Stimulated activated CD8-positive, alpha-beta memory T cell treated with anti-CD3 and anti-CD28 coated beads, Interleukin-12 subunit alpha, Interleukin-12 subunit beta, amount 100 ng/mL, for 4 hours (primary cell): Measurements from ENCODE around the gene WDR33.

Experiments used
- DNase-seq: peaks from one replicate; pipeline ENCODE4 v3.0.0-alpha.2; 2020; ENCODE audit warnings: low read depth

WDR33 gene

DNA sequence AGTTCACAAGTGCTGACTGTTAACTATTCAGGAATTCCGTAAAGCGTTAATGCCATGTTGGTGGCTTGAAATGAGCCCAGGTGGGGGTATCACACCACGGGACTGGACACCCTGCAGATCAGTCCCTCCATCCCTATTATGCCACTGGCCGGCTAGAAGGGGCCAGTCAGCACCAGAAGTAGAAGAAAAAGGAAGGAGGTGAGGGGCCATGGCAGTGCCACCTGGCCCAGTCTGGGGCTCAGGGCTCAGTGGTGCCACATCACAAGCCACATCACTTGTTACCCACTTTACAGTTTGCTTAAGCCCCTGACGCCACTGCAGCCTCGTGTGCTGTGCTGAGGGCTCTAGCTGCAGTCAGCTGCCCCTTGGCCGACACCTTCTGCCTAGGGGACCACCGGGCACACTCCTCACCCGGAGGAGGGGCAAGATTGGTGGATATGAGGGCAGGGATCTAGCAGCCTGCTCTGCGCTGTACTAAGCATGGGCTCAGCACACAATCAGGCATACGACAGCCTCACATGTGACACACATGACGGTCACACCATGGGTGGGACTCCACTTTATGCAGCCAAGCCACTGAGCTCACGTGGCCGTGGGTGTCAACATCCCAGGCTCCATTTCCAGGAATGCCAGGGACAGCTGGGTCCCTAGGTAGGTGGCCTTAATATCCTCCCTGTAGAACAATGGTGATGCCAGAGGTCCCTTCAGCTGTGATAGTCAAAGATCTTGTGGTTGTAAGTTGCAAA lies 139.2 kb downstream of the WDR33 start:
- DNase-seq, result no peak

GRCh38 chr2:127670957-127671290 lies 140.0 kb downstream of the WDR33 start:
- DNase-seq, result no peak

GRCh38 chr2:127670055-127670956 lies 140.7 kb downstream of the WDR33 start:
- DNase-seq, result no peak

DNA sequence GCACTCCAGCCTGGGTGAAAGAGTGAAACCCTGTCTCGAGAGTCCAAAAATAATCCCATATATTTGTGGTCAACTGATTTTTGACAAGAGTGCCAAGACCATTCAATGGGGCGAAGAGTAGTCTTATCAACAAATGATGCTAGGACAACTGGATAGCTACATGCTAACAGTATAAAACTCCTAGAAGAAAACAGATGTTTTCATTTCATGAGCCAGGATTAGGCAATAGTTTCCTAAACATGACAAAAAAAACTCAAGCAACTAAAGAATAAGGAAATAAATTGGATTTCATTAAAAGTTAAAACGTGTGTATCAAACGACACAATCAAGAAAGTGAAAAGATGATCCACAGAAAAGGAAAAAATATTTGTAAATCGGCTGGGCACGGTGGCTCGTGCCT lies 141.9 kb downstream of the WDR33 start:
- no peak for DNase-seq

DNA sequence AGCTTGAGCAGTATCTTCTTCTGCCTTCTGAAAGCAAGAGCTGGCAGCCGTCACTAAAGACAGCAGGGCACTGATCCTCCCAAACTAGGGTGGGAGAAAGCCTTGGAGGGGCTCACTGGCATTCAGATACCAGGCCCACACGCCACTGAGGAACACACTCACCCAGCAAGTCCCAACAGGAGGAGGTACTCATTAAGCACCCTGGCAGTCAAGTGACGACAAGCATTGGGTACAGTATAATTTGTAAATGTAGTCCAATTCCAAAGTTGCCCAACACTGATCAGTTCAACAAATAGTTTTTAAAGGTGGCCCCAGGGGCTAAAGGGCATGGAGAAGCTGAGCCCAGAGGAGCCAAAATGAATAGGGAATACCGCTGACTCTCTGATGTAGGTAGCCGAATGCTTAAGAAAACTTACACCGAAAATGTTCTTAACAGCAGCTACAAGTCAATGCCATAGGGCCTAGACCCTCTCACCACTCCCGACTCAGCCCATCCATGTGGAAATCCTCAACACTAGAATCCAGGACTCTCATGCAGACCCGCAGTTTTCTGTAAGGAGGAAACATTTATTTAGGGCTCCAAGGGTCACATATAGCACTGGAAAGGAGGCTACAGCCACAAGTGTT lies 145.6 kb downstream of the WDR33 start:
- DNase-seq, result no peak

GRCh38 chr2:127664895-127665225 lies 146.1 kb downstream of the WDR33 start:
- no peak for DNase-seq

DNA sequence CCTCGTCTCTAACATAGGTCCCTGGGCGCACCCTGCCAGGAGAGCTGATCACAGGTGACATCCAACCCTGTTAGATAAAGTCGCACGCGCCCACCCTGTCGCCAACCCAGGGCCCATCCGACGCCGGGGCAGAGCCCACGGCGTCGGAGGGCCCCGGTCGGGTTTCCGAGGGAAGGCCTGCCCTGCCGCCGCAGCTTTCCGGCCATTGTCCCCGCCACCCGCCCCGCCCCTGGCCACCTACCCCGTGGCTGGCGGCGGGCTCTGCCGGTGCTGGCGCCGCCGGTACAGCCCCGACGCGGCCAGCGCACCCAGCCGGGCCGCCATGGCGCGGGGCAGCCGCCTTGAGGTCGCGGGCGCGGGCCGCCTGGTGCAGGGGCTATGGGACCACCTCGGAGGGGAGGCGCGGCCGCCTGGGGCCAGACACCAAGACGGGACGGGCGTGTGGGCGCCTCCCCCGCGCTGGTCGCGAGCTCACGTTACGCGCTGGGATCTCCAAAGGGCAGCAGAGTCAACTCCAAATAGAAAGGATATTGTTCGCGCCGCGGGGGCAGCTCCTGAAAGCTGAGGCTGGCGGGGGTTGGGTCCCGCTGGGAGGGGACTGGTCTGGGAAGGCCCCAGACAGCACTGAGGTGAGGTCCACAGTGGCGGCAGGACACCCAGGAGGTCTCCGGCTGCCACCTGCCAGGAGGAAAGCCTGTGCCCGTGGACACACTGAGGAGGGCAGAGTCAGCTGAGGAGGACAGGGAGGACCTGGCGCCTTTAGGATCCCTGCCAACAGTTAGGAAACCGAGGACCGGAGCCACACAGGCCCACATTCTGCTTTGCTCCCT lies 146.7 kb downstream of the WDR33 start:
- no peak for DNase-seq

DNA sequence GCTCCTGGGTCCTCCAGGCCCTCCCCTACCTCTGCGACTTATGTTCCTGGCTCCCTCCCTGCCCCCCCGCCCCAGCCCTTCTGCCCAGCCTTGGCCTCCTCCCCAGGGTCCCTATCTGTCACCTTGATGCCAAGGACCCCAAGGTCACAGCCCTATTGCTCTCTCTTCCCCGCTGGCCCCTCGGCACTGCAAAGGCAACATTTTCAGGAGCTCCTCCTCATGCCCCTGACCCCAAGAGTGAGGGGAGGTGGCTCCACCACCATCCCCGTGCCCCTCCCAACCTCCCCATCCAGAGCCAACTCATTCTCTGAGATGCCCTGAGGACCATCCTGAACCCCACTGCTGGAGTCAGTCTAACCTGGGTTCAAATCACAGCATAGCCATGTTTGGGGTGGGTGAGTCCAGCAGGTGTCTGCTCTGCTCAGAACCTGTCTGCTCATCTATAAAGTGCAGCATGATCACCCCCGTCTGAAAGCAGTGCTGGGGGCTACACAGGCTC lies 147.4 kb downstream of the WDR33 start:
- no peak for DNase-seq

- no peak for DNase-seq
These were observed 147.9 kb downstream of the WDR33 start for GRCh38 chr2:127662937-127663565.

DNA sequence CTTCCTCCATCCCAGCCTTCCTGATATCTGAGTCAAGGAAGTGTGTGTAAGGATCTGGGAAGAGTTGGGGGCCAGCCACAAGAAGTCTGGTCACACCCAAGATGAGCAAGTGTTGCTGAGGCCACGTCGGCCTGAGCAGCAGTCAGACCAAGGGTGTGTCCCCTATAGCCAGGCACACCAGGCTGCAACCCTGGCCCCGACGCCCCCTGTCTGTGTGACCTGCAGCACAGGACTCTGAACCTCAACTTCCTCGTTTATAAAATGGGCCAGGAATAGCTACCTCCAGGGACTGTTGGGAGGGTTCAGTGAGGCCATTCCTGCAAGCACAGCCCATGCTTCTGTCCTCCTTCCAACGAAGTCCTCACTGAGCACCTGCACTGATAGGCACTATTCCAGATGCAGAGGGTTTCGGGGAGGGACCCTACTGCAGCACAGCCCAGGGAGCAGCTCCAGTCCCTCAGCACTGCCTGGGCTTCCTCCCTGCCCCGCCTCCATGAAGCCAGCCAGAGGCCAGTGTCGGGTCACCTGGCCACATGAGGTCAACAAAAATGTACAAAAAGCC lies 148.9 kb downstream of the WDR33 start:
- DNase-seq, result no peak

GRCh38 chr2:127661072-127661649 lies 149.8 kb downstream of the WDR33 start:
- DNase-seq, result no peak

- DNase-seq, result no peak
These were observed 150.7 kb downstream of the WDR33 start for GRCh38 chr2:127660291-127660578.

GRCh38 chr2:127659408-127660290 lies 151.3 kb downstream of the WDR33 start:
- DNase-seq, result no peak

- no peak for DNase-seq
These were observed 152.1 kb downstream of the WDR33 start for GRCh38 chr2:127658641-127659407.

GRCh38 chr2:127658146-127658545 lies 152.8 kb downstream of the WDR33 start:
- DNase-seq, result no peak

- DNase-seq, result no peak
These were observed 153.8 kb downstream of the WDR33 start for GRCh38 chr2:127657232-127657595.

DNA sequence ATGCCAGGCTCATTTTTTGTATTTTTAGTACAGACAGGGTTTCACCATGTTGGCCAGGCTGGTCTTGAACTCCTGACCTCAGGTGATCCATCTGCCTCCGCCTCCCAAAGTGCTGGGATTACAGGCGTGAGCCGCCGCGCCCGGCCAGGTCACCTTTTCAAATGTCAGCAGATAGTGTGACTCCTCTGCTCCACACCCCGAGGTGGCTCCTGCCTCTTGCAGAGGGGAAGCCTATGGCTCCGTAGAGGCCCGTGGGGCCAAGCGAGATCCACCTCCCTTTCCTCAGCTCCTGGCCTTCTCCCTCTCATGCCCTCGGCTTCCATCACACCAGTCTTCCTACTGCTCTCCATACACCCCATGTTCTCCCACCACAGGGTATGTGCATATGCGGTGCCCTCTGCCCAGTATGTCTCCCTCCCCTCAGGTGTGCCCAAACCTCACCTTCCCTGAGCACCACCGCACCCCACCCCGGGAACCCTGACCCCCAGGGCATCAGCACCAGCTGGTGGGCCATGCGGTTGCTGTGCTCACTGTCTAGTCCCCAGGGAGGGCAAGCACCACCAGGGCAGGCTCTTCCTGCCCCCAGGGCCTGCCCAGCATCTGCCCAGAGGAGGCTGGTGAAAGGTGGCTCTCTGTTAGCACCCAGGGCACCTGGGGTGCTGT lies 154.3 kb downstream of the WDR33 start:
- DNase-seq, result no peak

DNA sequence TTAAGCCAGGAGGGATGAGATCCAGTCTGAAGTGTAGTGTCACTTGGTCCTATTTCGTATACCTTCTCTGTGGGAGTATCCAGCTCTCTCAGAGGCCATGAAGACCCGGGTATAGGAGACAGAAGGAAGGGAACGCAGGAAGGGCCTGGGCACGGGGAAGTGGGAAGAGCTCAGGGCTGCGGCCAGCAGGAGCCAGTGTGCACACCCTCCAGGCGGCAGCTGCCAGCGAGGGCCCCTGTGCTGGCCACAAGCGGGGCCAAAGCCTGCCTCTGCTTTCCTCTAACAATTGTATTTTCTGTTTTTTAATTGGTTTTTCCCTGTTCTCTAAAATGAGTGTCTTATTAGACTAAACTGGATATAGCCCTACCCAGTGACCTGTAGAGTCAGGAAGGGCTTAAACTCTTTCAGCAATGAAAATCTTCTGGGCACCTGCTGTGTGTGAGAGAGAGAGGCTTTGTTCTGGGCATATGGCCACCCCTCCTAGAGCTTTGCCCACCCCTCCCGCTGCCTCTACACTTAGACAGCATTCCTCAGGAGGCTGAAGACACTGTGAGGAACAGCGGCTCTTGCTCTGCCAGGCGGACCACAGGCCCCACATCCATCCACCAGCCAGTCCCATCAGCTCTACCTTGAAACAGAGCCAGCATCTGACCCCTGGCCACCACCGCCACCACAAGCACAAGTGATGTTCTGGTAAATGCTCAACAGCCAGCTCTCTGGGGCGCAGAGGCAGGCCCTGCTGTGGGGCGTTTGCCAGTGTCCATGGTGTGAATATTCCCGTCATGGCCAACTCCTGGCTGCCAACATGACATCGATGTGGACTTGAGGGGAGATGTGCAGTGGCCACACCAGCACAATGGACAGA lies 155.5 kb downstream of the WDR33 start:
- no peak for DNase-seq
